HG02852 (cell line): ENCODE measurements around the gene HSCB.
"Not testable (repeated sequence)": the region's sequence is repeated elsewhere in the genome, so short reads cannot be mapped to it uniquely, and the experiment has no call there.

Source experiments
- ATAC-seq: cut with Tn5 transposase; IDR thresholded peaks from one replicate; pipeline ENCODE4 v1.9.1; 2021; ENCODE audit warnings: mild to moderate bottlenecking, moderate library complexity; ENCODE audit not compliant: unreplicated experiment

Gene HSCB

GRCh38 chr22:28738876-28739275, 3.0 kb upstream of the HSCB start:
- ATAC-seq, result not testable (repeated sequence)

GRCh38 chr22:28741200-28741784, 547 bp upstream of the HSCB start:
- no peak for ATAC-seq

- ATAC-seq, result no peak
These were observed 723 bp downstream of the HSCB start for GRCh38 chr22:28742562-28742962.

GRCh38 chr22:28743852-28744251, 2.0 kb downstream of the HSCB start:
- ATAC-seq, result no peak

GRCh38 chr22:28750471-28750881, 8.6 kb downstream of the HSCB start:
- ATAC-seq, result no peak

- not testable (repeated sequence) for ATAC-seq
These were observed 12.7 kb downstream of the HSCB start for GRCh38 chr22:28754512-28754911.

- no peak for ATAC-seq
These were observed 18.2 kb downstream of the HSCB start for GRCh38 chr22:28759861-28760560.

- no peak for ATAC-seq
These were observed 19.6 kb downstream of the HSCB start for GRCh38 chr22:28761449-28761755.

- ATAC-seq, result not testable (repeated sequence)
These were observed 20.2 kb downstream of the HSCB start for GRCh38 chr22:28762000-28762399.

- ATAC-seq, result no peak
These were observed 24.8 kb downstream of the HSCB start for GRCh38 chr22:28766628-28767027.

GRCh38 chr22:28768701-28769393, 27.0 kb downstream of the HSCB start:
- ATAC-seq, result no peak

GRCh38 chr22:28769394-28770085, 27.7 kb downstream of the HSCB start:
- ATAC-seq, result no peak

- no peak for ATAC-seq
These were observed 29.5 kb downstream of the HSCB start for GRCh38 chr22:28771195-28771791.

GRCh38 chr22:28772633-28773460, 31.0 kb downstream of the HSCB start, which contains the start of gene CCDC117:
TSS of gene CCDC117 (plus strand) at chr22:28772695. CDS start at chr22:28772850, 155 bp downstream.
- ATAC-seq, result peak; percentile 91

- ATAC-seq, result peak; percentile 10
These were observed 31.6 kb downstream of the HSCB start for GRCh38 chr22:28773461-28773867.

- no peak for ATAC-seq
These were observed 32.5 kb downstream of the HSCB start for GRCh38 chr22:28774378-28774777.

- ATAC-seq, result no peak
These were observed 38.0 kb downstream of the HSCB start for GRCh38 chr22:28779833-28780232.

- no peak for ATAC-seq
These were observed 38.5 kb downstream of the HSCB start for GRCh38 chr22:28780296-28780695.

GRCh38 chr22:28783786-28784671, 42.2 kb downstream of the HSCB start:
- no peak for ATAC-seq
